HG03432 (cell line): Measurements from ENCODE around the gene KCTD4.
"Not testable (repeated sequence)": the region's sequence is repeated elsewhere in the genome, so short reads cannot be mapped to it uniquely, and the experiment has no call there.

ENCODE experiments used
- ATAC-seq: cut with Tn5 transposase; IDR thresholded peaks from one replicate; pipeline ENCODE4 v1.9.1; 2021; ENCODE audit warnings: mild to moderate bottlenecking, moderate library complexity; ENCODE audit not compliant: unreplicated experiment

Gene KCTD4

GRCh38 chr13:45200701-45201232 lies at the start of gene KCTD4:
TSS of gene KCTD4 (minus strand) at chr13:45201045. CDS start at chr13:45194567, 6,478 bp downstream.
- no peak for ATAC-seq

- no peak for ATAC-seq
Measured at GRCh38 chr13:45249662-45250061, 48.8 kb upstream of the KCTD4 start.

GRCh38 chr13:45244736-45245135 lies 43.9 kb upstream of the KCTD4 start:
- ATAC-seq, result not testable (repeated sequence)

GRCh38 chr13:45243077-45243476 lies 42.2 kb upstream of the KCTD4 start:
- no peak for ATAC-seq

- no peak for ATAC-seq
Measured at GRCh38 chr13:45242524-45242923, 41.7 kb upstream of the KCTD4 start.

GRCh38 chr13:45242070-45242469 lies 41.2 kb upstream of the KCTD4 start:
- no peak for ATAC-seq

GRCh38 chr13:45240143-45240542 lies 39.3 kb upstream of the KCTD4 start:
- ATAC-seq, result no peak

GRCh38 chr13:45238945-45239795 lies 38.3 kb upstream of the KCTD4 start:
- no peak for ATAC-seq

GRCh38 chr13:45232591-45232990 lies 31.7 kb upstream of the KCTD4 start:
- ATAC-seq, result no peak

- no peak for ATAC-seq
Measured at GRCh38 chr13:45231722-45232121, 30.9 kb upstream of the KCTD4 start.

GRCh38 chr13:45231305-45231704 lies 30.5 kb upstream of the KCTD4 start:
- ATAC-seq, result no peak

GRCh38 chr13:45229172-45229571 lies 28.3 kb upstream of the KCTD4 start:
- no peak for ATAC-seq

- no peak for ATAC-seq
Measured at GRCh38 chr13:45228002-45228401, 27.2 kb upstream of the KCTD4 start.

- no peak for ATAC-seq
Measured at GRCh38 chr13:45226024-45226423, 25.2 kb upstream of the KCTD4 start.

GRCh38 chr13:45225370-45225769 lies 24.5 kb upstream of the KCTD4 start:
- ATAC-seq, result no peak

- ATAC-seq, result no peak
Measured at GRCh38 chr13:45224176-45224575, 23.3 kb upstream of the KCTD4 start.

GRCh38 chr13:45222919-45223318 lies 22.1 kb upstream of the KCTD4 start:
- ATAC-seq, result no peak

GRCh38 chr13:45222516-45222915 lies 21.7 kb upstream of the KCTD4 start:
- ATAC-seq, result no peak

GRCh38 chr13:45220403-45220802 lies 19.6 kb upstream of the KCTD4 start:
- no peak for ATAC-seq

GRCh38 chr13:45219938-45220375 lies 19.1 kb upstream of the KCTD4 start:
- ATAC-seq, result no peak

GRCh38 chr13:45219123-45219891 lies 18.5 kb upstream of the KCTD4 start:
- ATAC-seq, result no peak

GRCh38 chr13:45218689-45219088 lies 17.8 kb upstream of the KCTD4 start:
- no peak for ATAC-seq
